HCEC 1CT (cell line): ENCODE measurements around the gene USP34.
"Not testable (repeated sequence)": the region's sequence is repeated elsewhere in the genome, so short reads cannot be mapped to it uniquely, and the experiment has no call there.

Experiments used
- DNase-seq: peaks from one replicate; pipeline ENCODE4 v3.0.0-alpha.2; 2017

The USP34 gene

DNA sequence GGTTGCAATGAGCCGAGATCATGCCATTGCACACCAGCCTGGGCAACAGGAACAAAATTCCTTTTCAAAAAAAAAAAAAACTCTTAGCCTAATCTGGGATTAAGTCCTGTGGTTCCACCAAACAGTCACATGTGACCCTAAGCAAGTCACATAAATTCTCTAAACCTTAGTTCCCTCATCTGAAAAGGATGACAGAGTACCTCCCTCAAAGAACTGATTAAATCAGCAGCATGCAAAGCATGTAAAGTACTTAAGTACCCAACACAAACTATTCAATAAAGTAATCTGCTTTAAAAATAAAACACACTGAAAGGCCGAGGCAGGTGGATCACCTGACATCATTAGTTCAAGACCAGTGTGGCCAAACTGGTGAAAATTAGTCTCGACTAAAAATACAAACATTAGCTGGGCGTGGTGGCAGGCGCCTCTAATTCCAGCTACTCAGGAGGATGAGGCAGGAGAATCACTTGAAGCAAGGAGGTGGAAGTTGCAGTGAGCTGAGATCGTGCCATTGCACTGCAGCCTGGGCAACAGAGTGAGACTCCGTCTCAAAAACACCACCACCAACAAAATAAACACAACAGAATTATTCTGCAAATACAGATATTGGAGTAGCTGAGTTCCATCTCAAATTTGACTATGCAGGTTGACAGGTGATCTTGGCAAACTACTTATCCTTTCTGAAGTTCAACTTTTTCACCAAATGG lies 7.0 kb downstream of the USP34 start:
- DNase-seq, result no peak

DNA sequence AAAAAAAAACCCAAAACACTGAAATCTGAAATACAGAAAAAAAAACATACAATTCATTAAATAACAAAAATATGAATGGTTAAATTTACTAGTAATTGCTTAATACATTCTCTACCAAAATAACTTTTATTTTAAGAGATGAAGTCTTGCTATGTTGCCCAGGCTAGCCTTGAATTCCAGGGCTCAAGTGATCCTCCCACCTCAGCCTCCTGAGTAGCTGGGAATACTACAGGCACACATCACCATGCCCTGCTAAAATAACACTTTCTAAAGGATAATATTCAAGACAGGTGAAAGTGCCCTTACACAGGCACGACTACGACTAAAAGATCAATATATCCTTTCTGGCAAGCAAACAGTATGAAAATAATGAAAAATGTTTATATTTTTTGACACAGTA lies 9.5 kb downstream of the USP34 start:
- DNase-seq, result no peak

DNA sequence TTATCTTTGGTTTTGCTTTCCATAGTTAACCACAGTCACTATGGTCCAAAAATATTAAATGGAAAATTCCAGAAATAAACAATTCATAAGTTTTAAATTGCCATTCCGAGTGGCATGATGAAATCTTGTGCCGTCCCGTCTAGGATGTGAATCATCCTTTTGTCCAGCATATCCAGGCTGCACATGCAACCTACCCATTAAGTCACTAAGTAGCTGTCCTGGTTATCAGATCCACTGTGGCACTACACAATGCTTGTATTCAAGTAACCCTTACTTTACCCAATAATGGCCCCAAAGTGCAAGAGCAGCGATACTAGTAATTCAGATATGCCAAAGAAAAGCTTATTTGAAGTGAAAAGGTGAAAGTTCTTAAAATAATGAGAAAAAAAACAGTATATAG lies 10.7 kb downstream of the USP34 start:
- peak; percentile 75 for DNase-seq

DNA sequence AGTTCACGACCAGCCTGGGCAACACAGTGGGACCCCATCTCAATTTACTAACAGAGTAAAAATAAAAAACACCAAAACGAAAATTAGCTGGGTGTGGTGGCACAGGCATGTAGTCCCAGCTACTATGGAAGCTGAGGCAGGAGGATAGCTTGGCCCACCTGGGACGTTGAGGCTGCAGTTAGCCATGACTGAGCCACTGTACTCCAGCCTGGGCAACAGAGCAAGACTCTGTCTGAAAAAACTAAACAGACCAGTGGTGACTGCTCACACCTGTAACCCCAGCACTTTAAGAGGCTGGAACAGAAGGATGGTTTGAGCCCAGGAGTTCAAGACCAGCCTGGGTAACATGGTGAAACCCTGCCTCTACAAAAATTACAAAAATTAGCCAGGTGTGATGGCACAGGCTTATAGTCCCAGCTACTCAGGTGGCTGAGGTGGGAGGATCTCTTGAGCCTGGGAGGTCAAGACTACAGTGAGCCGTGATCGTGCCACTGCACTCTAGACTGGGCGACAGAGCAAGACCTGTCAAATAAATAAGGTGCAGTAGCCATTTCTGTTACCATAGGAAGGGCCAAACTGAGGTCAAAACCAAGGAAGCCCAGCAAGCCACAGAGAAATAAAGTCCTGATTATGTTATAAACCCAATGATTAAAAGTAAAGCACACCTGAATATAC lies 14.0 kb downstream of the USP34 start:
- no peak for DNase-seq

DNA sequence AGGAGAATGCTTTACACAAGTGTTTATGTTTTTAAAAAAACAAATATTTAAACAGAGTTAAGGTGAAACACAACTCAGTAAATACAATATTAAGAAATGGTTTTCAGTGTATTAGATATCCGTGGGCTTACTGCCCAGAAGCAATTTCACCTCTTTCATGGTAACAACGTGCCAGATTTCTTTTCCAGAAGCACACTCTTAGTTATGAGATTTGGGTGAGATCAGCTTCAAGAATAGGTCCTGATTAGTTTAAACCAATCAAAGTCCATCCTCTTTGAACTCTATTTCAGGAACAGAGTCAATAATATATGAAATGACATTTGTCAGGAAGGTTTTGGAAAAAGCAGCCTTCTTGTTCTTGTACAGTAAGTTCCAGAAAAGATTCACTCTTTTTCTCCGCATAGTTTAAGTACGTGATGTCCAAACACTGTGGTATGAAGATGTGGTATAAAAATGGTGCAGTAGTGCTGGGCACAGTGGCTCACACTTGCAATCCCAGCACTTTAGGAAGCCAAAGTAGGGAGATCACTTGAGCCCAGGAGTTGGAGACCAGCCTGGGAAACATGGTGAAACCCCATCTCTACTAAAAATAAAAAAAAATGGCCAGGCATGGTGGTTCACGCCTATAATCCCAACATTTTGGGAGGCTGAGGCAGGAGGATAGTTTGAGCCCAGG lies 14.7 kb downstream of the USP34 start:
- no peak for DNase-seq

DNA sequence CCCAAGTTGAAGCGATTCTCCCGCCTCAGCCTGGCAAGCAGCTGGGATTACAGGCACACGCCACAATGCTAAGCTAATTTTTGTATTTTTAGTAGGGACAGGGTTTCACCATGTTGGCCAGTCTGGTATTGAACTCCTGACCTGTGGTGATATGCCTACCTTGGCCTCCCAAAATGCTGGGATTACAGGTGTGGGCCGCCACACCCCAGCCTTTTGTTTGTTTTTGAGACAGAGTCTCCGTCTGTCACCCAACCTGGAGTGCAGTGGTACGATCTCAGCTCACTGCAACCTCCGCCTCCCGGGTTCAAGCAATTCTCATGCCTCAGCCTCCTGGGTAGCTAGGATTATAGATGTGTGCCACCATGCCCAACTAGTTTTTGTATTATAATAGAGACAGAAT lies 15.9 kb downstream of the USP34 start:
- not testable (repeated sequence) for DNase-seq

DNA sequence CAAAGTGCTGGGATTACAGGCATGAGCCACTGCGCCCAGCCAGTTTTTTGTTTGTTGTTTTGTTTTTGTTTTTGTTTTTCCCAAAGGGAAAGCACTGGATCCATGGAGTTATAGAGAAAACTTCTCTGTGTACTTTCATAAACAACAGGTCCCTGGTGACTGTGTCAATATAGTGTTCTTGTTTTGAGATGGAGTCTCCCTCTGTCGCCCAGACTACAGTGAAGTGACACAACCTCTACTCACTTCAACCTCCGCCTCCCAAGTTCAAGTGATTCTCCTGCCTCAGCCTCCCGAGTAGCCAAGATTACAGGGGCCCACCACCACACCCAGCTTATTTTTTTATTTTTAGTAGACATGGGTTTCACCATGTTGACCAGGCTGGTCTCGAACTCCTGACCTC lies 16.5 kb downstream of the USP34 start:
- no peak for DNase-seq

DNA sequence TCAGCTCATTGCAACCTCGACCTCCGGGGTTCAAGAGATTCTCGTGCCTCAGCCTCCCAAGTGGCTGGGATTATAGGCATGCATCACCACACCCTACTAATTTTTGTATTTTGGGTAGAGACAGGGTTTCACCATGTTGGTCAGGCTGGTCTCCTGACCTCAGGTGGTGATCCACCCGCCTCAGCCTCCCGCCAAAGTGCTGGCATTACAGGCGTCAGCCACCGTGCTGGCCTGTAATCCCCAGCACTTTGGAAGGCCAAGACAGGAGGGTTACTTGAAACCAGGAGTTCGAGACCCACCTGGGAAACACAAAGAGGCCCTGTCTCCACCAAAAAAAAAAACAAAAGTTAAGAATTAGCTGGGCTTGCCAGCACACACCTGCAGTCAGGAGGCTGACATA lies 18.5 kb downstream of the USP34 start:
- no peak for DNase-seq

DNA sequence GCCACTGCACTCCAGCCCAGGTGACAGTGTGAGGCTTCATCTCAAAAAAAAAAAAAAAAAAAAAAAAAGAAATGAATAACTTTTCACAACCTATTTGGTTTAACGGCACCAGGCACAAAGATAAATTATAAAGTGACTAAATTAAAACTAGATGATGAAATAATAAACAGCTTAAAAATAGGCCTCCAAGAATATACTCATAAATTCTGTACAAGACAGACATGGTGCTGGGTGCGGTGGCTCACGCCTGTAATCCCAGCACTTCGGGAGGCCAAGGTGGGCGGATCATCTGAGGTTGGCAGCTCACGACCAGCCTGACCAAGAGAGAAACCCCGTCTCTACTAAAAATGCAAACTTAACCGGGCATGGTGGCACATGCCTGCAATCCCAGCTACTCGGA lies 19.7 kb downstream of the USP34 start:
- DNase-seq, result no peak

DNA sequence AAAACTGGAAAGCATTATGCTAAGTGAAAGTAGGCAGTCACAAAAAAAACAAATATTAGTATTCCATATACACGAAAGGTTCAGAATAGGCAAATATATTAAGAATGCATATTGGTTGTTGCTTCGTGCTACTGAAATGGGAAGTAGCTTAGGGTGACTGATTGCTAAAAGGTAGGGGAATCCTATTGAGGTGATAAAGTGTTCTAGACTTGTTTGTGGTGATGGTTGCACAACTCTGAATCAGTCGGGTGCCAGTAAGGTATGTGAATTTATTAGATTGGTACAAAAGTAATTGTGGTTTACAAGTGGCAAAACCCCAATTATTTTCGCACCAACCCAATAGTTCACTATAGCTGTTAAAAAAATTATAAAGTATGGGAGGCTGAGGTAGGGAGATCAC lies 20.7 kb downstream of the USP34 start:
- DNase-seq, result no peak

DNA sequence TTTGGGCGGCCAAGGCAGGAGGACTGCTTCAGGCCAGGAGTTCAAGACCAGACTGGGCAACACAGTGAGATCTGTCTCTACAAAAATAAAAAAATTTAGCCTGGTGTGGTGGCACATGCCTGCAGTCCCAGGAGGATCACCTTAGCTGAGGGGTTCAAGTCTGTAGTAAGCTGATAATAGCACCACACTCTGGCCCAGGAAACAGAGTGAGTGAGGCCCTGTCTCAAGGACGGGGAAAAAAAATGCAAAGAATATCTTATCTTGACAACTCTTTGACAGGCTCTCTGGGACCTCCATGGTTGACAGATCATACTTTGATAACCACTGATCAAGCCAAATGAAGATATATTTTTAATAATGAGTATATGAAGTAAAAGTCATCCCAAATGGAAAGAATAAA lies 22.7 kb downstream of the USP34 start:
- DNase-seq, result no peak

DNA sequence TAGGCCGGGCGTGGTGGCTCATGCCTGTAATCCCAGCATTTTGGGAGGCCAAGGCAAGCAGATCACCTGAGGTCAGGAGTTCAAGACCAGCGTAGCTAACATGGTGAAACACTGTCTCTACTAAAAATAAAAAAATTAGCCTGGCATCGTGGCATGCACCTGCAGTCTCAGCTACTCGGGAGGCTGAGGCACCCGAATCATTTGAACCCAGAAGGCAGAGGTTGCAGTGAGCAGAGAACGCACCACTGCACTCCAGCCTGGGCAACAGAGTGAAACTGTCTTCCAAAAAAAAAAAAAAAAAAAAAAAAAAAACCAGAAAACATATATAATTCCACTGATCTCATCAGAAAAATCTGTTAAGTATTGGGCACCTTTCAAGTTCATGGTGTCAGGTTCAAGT lies 23.9 kb downstream of the USP34 start:
- not testable (repeated sequence) for DNase-seq

DNA sequence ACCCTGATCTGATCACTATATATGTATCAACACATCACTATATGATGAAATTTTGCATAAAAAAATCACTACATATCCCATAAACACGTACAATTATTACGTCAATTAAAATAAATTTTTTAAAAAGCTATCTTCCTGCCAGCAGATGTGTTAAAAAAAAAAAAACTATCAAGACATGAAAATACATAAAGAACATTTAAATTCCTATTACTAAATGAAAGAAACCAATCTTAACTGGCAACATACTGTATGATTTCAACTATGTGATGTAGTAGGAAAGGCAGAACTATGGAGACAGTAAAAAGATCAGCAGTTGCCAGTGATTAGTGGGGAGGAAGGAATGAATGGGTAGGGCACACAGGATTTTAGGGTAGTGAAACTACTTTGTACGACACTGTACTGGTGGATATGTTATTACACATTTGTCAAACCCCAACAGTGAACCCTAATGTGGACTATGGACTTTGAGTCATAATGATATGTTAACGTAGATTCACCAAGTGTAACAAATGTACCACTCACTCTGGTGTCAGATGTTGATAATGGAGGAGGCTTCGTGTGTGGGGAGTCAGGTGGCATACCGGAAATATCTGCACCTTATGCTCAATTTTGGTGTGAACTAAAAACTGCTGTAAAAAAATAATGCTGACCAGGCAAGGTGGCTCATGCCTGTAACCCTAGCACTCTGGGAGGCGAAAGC lies 27.4 kb downstream of the USP34 start:
- no peak for DNase-seq

DNA sequence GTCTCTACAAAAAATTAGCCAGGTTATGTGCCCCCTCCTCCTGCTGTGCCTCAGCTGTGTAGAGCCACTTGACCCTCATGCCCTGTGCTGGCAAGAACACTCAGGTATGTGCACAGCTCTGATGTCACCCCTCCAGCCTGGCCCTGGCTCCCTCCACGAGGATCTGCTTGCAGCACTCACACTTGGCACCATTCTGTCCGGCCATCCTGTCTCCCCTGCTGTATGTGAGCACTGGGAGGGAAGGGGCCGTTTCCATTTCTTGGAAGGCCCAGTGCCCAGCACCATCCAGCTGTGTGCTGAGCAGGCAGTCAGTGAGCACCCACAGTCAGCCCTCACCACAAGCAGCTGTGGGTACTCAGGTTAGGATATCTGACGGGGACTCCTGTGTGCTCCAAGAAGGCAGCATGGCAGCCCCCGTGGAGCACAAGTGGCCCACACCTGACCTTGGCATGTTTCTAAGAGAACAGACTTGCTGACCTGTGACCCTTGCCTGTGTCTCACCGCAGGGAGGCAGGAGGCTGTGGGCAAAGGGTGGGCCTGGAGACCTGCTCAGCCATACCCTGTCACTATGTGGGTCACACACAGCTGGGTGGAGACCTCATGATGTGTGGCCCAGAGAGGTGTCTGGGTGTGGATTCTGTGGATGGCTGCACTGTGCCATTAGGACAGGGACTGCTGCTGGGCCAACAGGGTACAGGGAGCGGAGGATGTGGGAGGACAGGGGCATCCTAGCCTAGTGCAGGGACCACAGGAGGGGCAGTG lies 31.5 kb downstream of the USP34 start:
- DNase-seq, result no peak

DNA sequence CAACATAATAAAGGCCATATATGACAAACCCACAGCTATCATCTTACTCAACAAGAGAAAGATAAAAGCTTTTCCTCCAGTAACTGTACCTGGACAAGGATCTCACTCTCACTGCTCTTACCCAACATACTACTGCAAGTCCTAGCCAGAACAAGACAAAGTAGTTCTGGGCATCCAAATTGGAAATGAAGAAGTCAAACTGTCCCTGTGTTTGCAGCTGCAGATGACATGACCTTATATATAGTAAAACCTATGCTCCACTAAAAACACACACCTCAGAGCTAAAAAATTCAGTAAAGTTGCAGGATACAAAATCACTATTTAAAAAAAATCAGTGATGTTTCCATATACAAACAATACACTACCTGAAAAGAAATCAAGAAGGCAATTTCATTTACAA lies 32.2 kb downstream of the USP34 start:
- DNase-seq, result no peak

DNA sequence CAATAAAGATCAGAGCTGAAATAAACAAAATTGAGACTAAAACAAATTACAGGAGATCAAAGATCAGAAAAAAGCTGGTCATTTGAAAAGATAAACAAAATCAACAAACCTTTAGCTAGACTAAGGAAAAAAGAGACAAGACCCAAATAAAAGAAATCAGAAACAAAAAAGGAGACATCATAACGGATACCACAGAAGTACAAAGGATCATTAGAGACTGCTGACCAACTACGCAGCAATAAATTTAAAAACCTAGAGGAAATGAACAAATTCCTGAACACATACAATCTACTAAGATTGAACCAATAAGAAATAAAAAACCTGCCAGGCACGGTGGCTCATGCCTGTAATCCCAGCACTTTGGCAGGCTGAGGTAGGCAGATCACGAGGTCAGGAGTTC lies 33.7 kb downstream of the USP34 start:
- DNase-seq, result no peak

DNA sequence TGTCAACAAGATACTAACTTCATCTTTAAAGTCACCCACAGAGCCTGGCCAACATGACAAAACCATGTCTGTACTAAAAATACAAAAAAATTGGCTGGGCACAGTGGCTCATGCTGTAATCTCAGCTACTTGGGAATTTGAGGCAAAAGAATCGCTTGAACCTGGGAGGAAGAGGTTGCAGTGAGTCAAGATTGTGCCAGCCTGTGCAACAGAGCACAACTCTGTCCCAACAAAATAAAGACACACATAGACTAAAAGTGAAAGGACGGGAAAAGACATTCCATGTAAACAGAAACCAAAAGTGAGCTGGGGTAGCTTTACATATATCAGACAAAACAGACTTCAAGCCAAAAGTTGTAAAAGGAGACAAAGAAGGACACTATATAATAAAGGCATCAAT lies 34.8 kb downstream of the USP34 start:
- DNase-seq, result no peak

DNA sequence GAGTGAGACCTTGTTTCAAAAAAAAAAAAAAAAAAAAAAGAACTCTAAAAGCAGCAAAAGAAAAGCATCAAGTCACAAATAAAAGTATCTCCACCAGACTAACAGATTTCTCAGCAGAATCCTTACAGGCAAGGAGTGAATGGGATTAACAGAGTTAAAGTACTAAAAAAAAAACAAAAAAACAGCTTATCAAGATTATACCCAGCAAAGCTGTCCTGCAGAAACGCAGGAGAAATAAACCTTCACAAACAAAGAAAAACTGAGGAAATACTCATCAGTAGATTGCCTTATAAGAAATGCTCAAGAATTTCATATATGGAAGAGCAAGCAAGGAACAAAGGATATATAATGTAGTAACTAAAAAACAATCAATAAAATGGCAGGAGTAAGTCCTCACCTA lies 35.6 kb downstream of the USP34 start:
- no peak for DNase-seq

DNA sequence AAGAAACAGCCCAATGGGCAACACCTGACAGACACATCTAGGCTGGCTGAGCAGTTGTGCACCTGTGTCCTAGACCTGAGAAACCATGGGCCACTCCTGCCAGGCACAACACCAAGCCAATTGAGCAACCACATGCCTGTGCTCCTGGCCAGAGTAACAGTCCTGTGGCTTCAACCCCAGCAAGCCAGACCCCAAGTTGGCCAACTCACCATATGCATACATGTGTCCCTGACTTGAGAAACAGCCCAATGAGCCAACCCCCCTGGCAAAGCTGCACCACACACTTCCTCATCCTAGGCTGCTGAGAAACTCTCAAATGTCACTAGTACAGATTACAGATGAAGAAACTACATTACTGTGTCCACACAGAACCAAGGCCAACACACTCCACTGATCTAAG lies 36.6 kb downstream of the USP34 start:
- DNase-seq, result no peak

DNA sequence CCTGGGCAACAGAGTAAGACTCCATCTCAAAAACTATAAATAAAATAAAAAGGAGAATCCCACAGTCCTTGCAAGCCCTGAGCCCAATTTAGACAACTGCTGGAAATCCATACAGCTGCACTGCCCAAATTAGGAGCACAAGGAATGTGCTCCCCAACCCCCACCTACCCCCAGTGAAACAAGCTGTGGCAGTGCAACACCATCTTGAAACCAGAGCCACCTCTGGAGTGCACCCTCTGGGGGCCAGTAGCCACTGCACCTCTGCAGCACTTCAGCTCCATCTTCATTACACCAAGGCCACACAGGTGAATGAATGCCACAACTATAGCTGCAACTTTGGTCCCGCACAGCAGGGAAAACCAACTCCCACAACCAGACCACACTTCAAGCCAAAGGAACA lies 37.3 kb downstream of the USP34 start:
- DNase-seq, result no peak

DNA sequence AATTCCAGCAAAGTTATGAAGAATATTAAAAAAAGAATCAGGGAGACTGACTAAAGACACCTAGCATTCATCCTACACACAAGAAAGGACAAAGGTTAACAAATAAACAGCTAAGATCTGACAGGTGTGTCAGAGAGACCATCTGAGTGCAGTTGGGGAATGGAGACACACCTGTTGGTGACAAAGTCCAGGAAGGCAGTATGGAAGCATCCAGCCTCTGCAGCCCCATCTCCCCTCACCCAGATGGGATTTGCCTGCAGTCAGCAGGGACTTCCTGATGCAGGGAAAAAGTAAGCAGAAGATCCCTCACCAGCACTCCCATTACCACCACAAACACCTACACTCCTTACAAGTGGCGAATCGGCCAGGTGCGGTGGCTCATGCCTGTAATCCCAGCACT lies 37.9 kb downstream of the USP34 start:
- DNase-seq, result no peak

DNA sequence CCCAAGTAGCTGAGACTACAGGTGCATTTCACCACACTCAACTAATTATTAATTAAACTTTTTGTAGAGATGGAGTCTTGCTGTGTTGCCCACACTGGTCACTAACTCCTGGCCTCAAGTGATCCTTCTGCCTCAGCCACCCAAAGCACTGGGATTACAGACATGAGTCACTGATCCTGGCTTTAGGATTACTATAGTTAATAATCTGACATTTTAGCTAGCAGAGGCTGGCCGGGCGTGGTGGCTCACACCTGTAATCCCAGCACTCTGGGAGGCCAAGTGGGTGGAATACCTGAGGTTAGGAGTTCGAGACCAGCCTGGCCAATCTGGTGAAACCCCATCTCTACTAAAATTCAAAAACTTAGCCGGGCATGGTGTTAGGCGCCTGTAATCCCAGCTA lies 39.5 kb downstream of the USP34 start:
- no peak for DNase-seq

DNA sequence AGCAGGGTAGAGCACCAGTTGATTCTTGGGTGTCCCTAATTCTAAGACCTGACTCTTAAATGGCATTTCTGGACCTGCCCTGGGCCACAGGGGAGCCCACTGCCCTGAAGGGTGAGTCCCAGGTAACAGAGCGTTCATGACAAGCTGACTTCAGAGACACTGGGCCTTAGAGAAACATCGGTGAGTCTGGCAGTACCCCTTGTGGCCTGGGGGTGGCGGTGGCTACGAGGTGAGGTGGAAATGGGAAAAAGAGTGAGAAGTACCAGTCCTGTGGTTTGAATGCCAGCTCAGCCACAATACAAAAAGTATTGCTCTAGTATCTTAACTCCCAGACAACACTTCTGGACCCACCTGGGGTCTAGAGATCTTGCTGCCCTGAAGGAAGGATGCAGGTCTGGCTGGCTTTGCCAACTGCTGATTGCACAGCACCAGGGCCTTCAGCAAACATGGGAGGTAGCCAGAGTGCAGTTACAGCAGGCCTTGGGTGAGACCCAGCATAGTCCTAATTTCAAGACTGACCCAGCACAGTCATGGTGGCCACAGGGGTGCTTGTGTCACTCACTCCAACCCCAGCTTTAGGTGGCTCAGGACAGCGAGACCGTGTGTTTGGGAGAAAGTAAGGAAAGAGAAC lies 44.5 kb downstream of the USP34 start:
- DNase-seq, result peak; percentile 33
